Stimulated activated CD4-positive, alpha-beta T cell treated with anti-CD3 and anti-CD28 coated beads, Interleukin-2, amount 100 ng/mL, for 4 hours (primary cell): ENCODE results near the gene PKIG.
"Not testable (repeated sequence)": the region's sequence is repeated elsewhere in the genome, so short reads cannot be mapped to it uniquely, and the experiment has no call there.

Source experiments
- DNase-seq: peaks from one replicate; pipeline ENCODE4 v3.0.0-alpha.2; 2020; ENCODE audit warnings: low read depth

Gene PKIG

DNA sequence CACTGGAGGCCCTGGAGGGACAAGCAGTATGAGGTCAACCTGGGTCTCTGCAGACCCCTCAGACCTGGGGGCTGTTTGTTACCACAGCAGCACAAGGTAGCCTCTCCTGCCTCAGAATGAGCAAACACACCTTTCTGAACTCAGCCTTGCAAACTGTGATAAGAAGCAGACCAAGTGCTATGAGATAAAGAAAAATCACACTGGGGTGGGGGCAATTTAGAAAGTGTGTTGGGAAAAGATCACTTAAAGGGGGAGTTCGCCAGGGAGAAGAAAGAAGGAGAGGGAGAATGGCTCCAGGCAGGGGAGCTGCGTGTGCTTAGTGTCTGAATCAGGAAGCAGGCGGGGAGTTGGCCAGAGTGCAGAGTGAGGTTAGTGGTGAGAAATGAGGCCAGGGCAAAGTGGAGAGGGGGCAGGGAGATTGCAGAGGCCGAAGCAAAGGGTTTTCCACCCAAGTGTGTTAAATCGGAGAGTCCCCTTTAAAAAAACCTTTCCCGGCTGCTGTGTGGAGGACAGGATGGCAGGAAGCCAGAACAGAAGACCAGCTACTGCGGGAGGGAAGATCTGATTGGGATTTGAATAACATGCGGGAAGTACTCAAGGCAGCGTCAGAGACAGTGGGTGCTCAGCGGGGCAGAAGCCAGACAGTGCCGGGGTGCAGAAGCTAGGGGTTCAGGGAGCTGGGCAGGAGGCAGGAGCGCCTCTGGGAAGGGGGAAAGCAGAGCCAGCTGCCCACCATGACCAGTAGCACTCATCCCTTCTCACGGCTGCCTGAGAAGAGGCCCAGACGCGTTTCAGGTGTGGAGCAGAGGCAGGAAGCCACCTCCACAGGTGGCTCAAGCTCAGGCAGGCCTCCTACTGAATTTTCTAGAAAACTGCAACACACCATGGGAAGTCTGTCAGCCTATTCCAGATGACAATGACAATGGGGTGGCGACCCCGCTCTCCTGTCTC lies 60.1 kb downstream of the PKIG start:
- no peak for DNase-seq

DNA sequence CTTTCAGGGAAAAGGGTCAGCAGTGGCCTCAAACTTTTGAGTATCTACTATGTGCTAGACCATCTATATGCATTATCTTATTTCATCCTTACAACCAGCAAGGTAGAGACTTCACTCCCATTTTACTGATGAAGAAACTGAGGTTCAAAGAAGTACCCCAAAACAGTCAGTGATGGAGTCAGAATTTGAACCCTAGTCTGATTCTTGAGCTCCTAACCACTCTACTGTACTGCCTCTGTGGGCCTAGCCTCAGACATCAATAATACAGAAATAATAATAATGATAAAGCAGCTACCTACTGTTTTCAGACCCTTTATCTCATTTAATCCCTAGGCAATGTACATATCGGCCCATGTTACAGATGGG lies 60.8 kb downstream of the PKIG start:
- DNase-seq, result no peak

DNA sequence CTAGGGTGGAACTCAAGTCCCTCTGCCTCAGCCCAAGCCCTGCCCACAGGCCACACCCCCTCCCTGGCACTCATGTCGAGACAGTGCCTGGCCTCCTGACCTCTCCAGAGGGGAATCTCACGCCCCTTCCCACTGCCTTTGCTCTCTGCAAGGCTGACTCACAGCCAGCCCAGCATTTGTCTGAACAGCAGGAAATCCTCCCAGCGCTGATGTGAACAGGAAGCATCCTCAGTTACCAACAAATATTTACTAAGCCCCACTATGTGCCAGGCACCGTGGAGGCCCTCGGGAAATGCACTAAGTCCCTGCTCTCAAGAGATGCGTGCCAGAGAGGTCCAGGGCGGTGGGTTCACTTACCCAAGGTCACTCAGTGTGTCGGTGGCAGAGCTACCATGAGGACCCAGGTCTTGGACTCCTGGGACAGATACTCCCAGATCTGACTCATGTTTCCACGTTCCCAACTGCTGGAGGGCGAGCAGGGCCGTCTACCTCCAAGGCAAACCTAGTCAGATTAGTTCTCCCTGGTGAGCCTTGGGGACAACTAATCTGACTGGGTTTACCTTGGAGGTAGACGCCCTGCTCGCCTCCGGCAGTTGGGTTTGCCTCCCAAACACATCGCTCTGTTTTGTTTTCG lies 61.3 kb downstream of the PKIG start:
- no peak for DNase-seq

DNA sequence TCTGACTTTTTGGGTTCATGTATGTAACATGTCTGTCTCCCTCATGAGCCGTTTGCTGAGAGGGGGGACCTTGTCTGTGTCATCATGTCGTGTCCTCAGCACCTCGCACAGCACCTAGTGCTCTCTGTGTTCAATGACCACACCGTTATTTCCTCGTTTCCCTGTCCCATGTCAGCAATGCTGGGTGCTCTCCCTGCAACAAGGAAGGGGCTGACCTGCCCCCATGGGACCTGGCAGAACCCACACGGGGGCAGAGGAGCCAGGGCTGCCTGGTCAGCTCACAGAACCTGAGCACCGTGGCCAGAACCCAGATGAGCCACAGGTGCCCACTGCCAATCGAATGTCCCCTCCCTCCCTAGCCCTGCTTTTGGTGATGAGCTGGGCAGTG lies 61.8 kb downstream of the PKIG start:
- no peak for DNase-seq

DNA sequence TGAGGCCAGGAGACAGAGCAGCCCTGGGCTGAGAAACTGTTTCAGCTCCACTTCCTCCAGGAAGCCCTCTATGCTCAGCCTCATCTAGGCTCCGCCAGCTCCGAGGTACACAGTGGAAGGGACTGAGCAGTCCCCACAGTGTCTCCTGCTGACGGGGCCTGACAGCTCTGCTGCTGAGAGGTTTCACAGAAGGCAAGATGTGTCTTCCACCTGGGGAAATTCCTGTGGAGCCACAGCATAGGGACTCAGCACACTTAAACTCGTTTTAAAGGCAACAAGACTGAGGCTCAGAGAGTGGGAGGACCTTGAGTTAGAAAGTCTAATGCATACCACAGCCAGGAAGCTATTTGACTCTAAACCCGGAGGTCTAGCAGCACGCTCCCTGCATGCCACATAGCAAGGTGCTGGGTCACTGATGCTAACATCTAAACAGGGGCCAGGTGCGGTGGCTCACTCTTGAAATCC lies 62.3 kb downstream of the PKIG start:
- no peak for DNase-seq

- DNase-seq, result no peak
Observed at GRCh38 chr20:44646023-44646640, 63.8 kb downstream of the PKIG start.

DNA sequence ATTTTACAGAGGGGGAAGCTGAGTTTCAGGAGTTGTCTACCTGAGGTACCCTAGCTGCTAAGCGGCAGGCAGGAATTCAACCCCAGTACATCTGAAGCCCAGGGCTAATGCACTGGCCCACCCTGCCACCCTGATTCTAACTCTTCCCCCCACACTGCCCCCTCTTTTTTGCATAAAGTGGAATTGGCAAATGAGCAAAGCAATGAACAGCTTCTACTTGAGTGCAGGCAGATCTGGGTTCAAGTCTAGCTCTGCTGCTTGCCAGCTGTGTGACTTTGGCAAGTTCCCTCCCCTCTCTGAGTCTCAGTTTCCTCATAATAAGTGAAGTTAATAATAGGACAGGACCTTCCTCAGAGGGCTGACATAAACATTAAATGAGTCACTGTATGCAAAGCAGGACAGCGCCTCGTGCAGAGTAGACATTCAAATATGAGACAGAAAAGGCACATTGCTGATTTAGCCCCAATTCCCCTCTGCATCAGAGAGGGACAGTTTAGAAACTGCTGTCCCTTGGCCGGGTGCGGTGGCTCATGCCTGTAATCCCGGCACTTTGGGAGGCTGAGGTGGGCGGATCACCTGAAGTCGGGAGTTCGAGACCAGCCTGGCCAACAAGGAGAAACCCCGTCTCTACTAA lies 64.4 kb downstream of the PKIG start:
- DNase-seq, result no peak

DNA sequence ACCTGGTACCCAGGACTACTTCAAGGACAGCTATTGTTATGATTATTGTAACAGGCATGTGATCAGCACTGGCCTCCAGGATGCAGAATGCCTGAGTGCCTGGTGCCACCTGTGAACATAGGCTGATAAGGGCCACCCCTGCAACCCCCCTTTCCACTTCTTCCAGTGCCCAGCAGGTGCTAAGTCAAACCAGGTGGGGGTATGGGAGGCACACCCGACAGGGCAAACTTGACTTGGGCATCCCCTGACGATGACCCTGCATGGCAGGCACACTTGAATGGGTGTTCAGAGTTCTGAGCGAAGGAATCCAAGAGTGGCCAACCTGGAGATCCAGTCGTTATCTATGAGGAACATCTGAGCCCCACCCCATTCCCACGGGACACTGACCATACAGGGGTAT lies 65.7 kb downstream of the PKIG start:
- no peak for DNase-seq

- DNase-seq, result no peak
Observed at GRCh38 chr20:44648579-44648978, 66.2 kb downstream of the PKIG start.

- DNase-seq, result no peak
Observed at GRCh38 chr20:44649126-44649525, 66.7 kb downstream of the PKIG start.

GRCh38 chr20:44649976-44650375 lies 67.6 kb downstream of the PKIG start:
- no peak for DNase-seq

DNA sequence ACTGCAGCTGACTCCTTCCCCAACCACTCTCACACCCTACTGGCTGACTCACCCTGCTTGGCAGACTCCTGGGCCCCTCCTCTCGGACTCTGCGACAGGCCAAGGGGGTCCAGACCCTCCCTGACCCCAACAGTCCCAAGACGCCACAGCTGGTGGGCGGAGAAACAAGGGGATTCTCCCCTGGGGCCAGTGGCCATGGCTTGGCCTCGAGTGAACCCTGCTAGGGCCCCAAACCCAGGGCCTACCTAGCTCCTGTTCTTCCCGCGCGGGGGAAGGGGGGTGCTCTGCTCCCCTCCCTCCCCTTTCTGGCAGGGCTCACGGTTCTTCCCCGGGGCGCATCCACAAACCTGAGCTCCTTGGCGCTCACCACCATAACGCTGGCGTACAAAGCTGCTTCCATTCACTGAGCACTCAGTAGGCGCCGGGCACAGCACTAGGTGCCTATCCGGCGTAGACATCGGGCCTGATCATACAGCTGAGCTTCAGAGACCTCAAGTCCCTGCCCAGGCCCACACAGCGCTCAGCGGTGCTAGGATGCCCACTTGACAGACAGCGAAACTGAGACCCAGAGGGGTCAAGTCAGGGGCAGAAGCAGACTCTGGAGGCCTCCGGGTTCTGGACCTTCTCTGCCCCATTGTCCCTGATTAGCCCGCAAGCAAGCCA lies 68.5 kb downstream of the PKIG start:
- DNase-seq, result no peak

DNA sequence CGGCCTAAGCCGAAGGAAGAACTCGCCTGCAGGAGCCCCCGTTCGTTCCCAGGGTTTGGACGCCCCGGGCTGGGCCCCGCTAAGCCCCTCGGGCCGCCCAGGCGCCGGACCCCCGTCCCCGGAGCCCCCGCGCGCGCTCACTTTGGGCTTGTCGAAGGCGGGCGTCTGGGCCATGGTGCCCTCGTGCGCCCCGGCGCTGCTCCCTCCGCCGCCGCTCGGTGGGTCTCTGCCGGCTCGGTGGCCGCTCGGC lies 69.0 kb downstream of the PKIG start:
- no peak for DNase-seq

DNA sequence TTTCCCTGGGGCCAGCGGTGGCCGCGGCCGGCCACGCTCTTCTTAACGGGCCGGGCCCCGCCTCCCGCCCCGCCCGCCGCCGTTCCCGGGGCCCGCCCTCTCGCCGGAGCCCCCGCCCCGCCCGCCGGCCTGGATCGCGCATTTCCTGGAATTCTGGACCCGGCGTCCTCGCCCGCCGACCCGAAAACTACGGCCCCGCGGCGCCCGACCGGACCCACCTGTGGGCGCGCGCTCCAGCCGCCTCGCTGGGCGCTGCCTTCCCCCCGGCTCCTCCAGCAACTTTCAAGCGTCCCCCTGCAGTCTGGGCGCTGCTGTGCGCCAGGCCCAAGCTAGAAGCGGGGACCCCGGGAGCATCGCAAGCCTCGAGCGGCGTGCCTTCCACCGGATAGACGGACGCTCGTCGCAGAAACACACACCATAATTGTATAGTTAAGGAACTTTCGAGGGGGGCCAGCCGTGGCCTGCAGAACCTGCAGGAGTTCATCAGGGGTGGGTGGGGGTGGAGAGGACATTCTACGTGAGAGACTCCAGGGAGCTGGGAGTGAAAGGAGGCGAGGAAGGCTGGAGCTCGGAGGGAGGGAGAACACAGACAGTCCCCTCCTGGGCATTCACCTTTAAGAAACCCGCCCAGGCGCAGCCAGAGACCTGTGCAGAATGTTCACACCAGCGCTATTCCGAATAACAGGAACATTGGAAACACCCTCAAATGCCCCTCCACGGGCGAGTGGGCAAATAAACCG lies 69.5 kb downstream of the PKIG start, which contains the start of gene ADA:
Gene ADA, minus strand, starts transcription at position 16 of the 740 bp plus-strand sequence. CDS start 92 bp downstream, outside the sequence.
- no peak for DNase-seq

DNA sequence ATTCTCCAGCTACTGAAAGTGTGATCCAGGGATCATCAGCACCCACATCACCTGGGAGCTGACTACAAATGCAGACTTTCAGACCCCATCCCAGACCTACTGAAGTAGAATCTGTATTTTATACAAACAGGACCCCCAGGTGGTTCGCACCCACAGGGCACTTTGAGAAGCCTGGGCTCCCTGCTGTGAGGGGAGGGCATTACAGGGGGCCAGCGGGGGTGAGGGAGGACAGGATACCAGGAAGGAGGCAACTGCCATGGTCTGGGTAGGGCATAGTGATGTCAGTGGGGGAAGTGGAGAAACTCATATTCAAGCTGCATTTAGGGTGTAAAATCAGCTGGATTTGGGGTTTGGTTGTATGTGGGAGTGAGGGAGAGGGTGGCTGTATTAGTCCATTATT lies 71.2 kb downstream of the PKIG start:
- DNase-seq, result no peak

DNA sequence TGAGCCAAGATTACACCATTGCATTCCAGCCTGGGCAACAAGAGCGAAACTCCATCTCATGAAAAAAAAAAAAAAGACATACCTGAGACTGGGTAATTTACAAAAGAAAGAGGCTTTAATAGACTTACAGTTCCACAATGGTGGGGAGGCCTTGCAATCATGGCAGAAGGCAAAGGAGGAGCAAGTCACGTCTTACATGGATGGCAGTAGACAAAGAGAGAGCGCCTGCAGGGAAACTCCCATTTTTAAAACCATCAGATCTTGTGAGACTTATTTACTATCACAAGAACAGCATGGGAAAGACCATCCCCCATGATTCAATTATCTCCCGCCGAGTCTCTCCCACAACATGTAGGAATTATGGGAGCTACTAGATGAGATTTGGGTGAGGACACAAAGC lies 71.8 kb downstream of the PKIG start:
- DNase-seq, result not testable (repeated sequence)

DNA sequence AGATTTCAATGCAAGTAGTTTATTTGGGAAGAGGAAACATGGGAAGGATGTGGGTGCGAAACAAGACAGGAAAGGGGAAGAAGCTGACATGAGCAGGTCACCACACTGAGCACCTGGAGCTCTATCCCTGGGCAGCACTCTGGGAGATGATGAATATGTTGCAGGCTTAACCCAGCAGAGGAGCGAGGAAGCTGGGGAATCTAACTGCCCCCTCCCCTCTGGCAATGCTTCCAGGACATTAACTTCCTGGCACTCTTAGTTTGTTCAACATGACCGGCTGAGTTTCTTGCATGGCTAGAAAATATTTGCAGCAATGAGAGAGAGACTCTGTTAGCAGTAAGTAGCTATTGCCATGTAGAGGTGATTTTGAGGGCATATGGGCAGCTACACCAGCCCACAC lies 74.1 kb downstream of the PKIG start:
- DNase-seq, result no peak

GRCh38 chr20:44657875-44658274 lies 75.5 kb downstream of the PKIG start:
- DNase-seq, result no peak

DNA sequence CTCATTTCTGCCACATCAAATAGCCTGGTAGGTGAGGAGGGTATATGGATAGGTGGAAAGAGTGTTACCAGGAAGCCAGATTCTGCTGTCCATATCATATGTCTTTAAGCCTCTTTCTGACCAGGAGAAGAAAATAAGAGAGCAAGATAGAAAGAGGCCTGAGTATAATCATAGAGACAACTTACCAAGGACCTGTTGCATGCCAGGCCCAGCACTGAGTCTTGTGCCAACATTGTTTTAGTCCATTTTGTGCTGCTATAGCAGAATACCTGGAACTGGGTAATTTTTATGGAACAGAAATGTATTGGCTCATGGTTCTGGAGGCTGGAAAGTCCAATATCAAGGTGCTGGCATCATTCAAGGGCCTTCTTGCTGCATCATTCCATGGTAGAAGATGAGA lies 76.4 kb downstream of the PKIG start:
- DNase-seq, result no peak

GRCh38 chr20:44659931-44660330 lies 77.6 kb downstream of the PKIG start:
- no peak for DNase-seq

DNA sequence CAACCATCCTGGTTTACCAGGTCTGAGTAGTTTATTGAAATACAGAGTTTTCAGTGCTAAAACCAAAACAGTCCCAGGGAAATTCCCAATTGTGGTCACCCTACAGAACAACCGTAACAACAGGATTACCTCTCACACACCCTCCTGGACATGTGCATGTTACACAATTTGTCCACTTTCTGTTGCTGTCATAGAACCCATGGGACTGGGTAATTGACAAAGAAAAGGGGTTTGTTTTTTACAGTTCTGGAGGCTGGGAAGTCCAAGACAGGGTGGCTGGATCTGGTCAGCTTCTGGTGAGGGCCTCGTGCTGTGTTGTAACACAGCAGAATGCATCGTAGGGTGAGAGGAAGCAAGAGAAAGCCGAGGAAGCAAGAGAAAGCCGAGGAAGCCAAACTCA lies 78.2 kb downstream of the PKIG start:
- no peak for DNase-seq

GRCh38 chr20:44662261-44662660 lies 79.9 kb downstream of the PKIG start:
- no peak for DNase-seq
